ENCODE data around the gene CCDC12.

- TF ChIP-seq TCF12 (IDR thresholded peaks at IDR 0.05; ENCODE audit: low read depth): no peak
- no peak for TF ChIP-seq EP300 (IDR thresholded peaks at IDR 0.05; ENCODE audit: borderline replicate concordance)
- no peak for TF ChIP-seq NFIC (IDR thresholded peaks at IDR 0.05)
- TF ChIP-seq, protein P1, sequence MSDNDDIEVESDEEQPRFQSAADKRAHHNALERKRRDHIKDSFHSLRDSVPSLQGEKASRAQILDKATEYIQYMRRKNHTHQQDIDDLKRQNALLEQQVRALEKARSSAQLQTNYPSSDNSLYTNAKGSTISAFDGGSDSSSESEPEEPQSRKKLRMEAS (IDR thresholded peaks at IDR 0.05): no peak
- TF ChIP-seq, protein P2, sequence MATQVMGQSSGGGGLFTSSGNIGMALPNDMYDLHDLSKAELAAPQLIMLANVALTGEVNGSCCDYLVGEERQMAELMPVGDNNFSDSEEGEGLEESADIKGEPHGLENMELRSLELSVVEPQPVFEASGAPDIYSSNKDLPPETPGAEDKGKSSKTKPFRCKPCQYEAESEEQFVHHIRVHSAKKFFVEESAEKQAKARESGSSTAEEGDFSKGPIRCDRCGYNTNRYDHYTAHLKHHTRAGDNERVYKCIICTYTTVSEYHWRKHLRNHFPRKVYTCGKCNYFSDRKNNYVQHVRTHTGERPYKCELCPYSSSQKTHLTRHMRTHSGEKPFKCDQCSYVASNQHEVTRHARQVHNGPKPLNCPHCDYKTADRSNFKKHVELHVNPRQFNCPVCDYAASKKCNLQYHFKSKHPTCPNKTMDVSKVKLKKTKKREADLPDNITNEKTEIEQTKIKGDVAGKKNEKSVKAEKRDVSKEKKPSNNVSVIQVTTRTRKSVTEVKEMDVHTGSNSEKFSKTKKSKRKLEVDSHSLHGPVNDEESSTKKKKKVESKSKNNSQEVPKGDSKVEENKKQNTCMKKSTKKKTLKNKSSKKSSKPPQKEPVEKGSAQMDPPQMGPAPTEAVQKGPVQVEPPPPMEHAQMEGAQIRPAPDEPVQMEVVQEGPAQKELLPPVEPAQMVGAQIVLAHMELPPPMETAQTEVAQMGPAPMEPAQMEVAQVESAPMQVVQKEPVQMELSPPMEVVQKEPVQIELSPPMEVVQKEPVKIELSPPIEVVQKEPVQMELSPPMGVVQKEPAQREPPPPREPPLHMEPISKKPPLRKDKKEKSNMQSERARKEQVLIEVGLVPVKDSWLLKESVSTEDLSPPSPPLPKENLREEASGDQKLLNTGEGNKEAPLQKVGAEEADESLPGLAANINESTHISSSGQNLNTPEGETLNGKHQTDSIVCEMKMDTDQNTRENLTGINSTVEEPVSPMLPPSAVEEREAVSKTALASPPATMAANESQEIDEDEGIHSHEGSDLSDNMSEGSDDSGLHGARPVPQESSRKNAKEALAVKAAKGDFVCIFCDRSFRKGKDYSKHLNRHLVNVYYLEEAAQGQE (IDR thresholded peaks at IDR 0.05; ENCODE audit: low read depth): no peak
- TF ChIP-seq RAD21 (IDR thresholded peaks at IDR 0.05; ENCODE audit: low read depth): no peak
- no peak for TF ChIP-seq YY1 (IDR thresholded peaks at IDR 0.05; ENCODE audit: low read depth)
- no peak for TF ChIP-seq TAF1 (IDR thresholded peaks at IDR 0.05; ENCODE audit: low read depth)
- no peak for TF ChIP-seq FOXM1 (IDR thresholded peaks at IDR 0.05; ENCODE audit: borderline replicate concordance, low read depth)
- no peak for TF ChIP-seq CREB1 (IDR thresholded peaks at IDR 0.05; ENCODE audit: low read depth)
- TF ChIP-seq EGR1 (IDR thresholded peaks at IDR 0.05): no peak
- TF ChIP-seq CEBPB (IDR thresholded peaks at IDR 0.05): no peak
Observed at GRCh38 chr3:46957092-46957820, 19.3 kb downstream of the CCDC12 start.
